B cell (primary cell): ENCODE results near the gene PHF23. TPM values are rescaled to one million over a fixed set of nuclear protein-coding genes. Genes with fewer than 3 reads are reported as not detected.

Experiments used
- ATAC-seq: fragments of 200-7000 bp; cut with Tn5 transposase; one replicate; pipeline ENCODE4 v1.10.0; 2021; ENCODE audit warnings: low read depth, mild to moderate bottlenecking, moderate number of reproducible peaks, moderate library complexity
- CTCF ChIA-PET: fragments of 350-600 bp; sonication (Branson Sonifier 250); formaldehyde crosslinking; loops from one replicate; lab custom pipeline; 2021; ENCODE audit warnings: antibody characterized with exemption, inconsistent platforms; lab: Charles Lee
- POLR2A ChIA-PET: fragments of 350-600 bp; sonication (Branson Sonifier 250); formaldehyde crosslinking; loops from one replicate; lab custom pipeline; 2021; ENCODE audit warnings: antibody characterized with exemption; lab: Charles Lee
- DNase-seq: peaks from one replicate; pipeline ENCODE4 v3.0.0; 2013
- H2AFZ ChIP-seq: 2 replicates; pipeline ENCODE4 v1.6.1; 2012; ENCODE audit warnings: mild to moderate bottlenecking, low read depth, low read length; ENCODE audit not compliant: insufficient read depth, poor library complexity, severe bottlenecking
- H3K27ac ChIP-seq, 2 donors: 1 replicate in 1 of 2; 2 replicates in 1 of 2; pipeline ENCODE4 v1.5.1; 2012 to 2013; ENCODE audit warnings: low read length in 2 of 2, mild to moderate bottlenecking in 2 of 2, moderate library complexity in 1 of 2
- H3K27me3 ChIP-seq, 4 experiments: fragments of 200-600 bp in 1 of 4; sonication (generic) in 1 of 4; replicated peaks in 1 of 4; 1 replicate in 2 of 4; 2 replicates in 2 of 4; pipeline versions ENCODE4 v1.6.1 to v1.7.0; 2013 to 2016; ENCODE audit warnings: low read length in 3 of 4, mild to moderate bottlenecking in 2 of 4, mixed read lengths in 1 of 4, moderate library complexity in 1 of 4; ENCODE audit not compliant: insufficient read depth in 4 of 4, control insufficient read depth in 3 of 4; ENCODE audit errors: control extremely low read depth in 1 of 4
- H3K36me3 ChIP-seq, 2 experiments: replicated peaks in 1 of 2; 1 replicate in 1 of 2; 2 replicates in 1 of 2; pipeline versions ENCODE4 v1.6.1 to v1.7.1; 2013; ENCODE audit warnings: low read length in 1 of 2; ENCODE audit not compliant: insufficient read depth in 2 of 2, control insufficient read depth in 1 of 2; ENCODE audit errors: control extremely low read depth in 1 of 2, extremely low read depth in 1 of 2
- H3K4me1 ChIP-seq, 2 donors: fragments of 200-600 bp in 1 of 2; sonication (generic) in 1 of 2; 1 replicate in 1 of 2; 2 replicates in 1 of 2; pipeline versions ENCODE4 v1.5.1 to v1.6.1; 2013 to 2017; ENCODE audit warnings: low read length in 2 of 2; ENCODE audit not compliant: control insufficient read depth in 2 of 2, insufficient read depth in 2 of 2
- H3K4me2 ChIP-seq: replicated peaks from 2 replicates; pipeline ENCODE3; 2012; ENCODE audit warnings: mild to moderate bottlenecking, low read depth, low read length; ENCODE audit not compliant: poor library complexity, severe bottlenecking
- H3K4me3 ChIP-seq, 5 experiments: fragments of 200-600 bp in 1 of 5; sonication (generic) in 1 of 5; 1 replicate in 3 of 5; 2 replicates in 2 of 5; pipeline versions ENCODE4 v1.5.1 to v1.7.0; 2011 to 2016; ENCODE audit warnings: low read length in 4 of 5, mild to moderate bottlenecking in 4 of 5, low read depth in 2 of 5, control low read depth in 1 of 5, moderate library complexity in 1 of 5; ENCODE audit not compliant: insufficient read depth in 1 of 5; ENCODE audit errors: control extremely low read depth in 1 of 5, extremely low read depth in 1 of 5
- H3K79me2 ChIP-seq: fragments of 200-600 bp; sonication (generic); one replicate; pipeline ENCODE4 v1.6.0; 2016; ENCODE audit warnings: low read length; ENCODE audit not compliant: control insufficient read depth, insufficient read depth
- H3K9ac ChIP-seq: fragments of 200-600 bp; sonication (generic); 2 replicates; pipeline ENCODE4 v1.6.1; 2017; ENCODE audit warnings: mild to moderate bottlenecking, low read length, moderate library complexity
- H3K9me3 ChIP-seq, 3 donors: one replicate each; pipeline versions ENCODE4 v1.6.1 to v1.7.1; 2013; ENCODE audit warnings: low read length in 2 of 3; ENCODE audit not compliant: control insufficient read depth in 2 of 3, insufficient read depth in 1 of 3; ENCODE audit errors: control extremely low read depth in 1 of 3
- H4K20me1 ChIP-seq: 2 replicates; pipeline ENCODE4 v1.6.0; 2012; ENCODE audit warnings: mild to moderate bottlenecking, low read length; ENCODE audit not compliant: insufficient read depth, control insufficient read depth, poor library complexity, severe bottlenecking
- H3K27ac Mint-ChIP-seq: one replicate; pipeline ENCODE4 v1.8.0; 2021; ENCODE audit warnings: mixed read lengths
- H3K27me3 Mint-ChIP-seq: one replicate; pipeline ENCODE4 v1.8.0; 2021; ENCODE audit warnings: mixed read lengths
- H3K4me1 Mint-ChIP-seq: one replicate; pipeline ENCODE4 v1.8.0; 2021; ENCODE audit warnings: mixed read lengths
- H3K4me3 Mint-ChIP-seq: one replicate; pipeline ENCODE4 v1.8.0; 2021; ENCODE audit warnings: mixed read lengths
- H3K9me3 Mint-ChIP-seq: one replicate; pipeline ENCODE4 v1.8.0; 2022; ENCODE audit warnings: mixed read lengths; ENCODE audit not compliant: insufficient read depth
- EZH2 ChIP-seq: IDR thresholded peaks from 2 replicates; pipeline ENCODE4 v1.6.1; 2012; ENCODE audit warnings: borderline replicate concordance, low read depth, mild to moderate bottlenecking, moderate library complexity, low read length; ENCODE audit not compliant: insufficient read depth, poor library complexity, severe bottlenecking
- WGBS: methylation state at CpG from one replicate; pipeline ENCODE4 v1.1.5; 2013; ENCODE audit warnings: missing lambda C conversion rate; ENCODE audit not compliant: insufficient coverage; 5-methylcytosine and 5-hydroxymethylcytosine counted together
- intact Hi-C: fragments of 100-400 bp; cut with micrococcal nuclease; formaldehyde crosslinking; loops from one replicate; pipeline ENCODE4 v1.10.0; 2022
- polyA plus RNA-seq: library from polyadenylated mRNA; depleted of rRNA; stranded (reverse); fragments of >200 nt; gene quantifications from 2 replicates; pipeline ENCODE4 v1.2.3, GENCODE V29; 2012
- total RNA-seq, 2 donors: library from RNA; stranded (reverse); fragments of 120-200 nt in 1 of 2; gene quantifications; 1 replicate in 1 of 2; 2 replicates in 1 of 2; pipeline versions ENCODE4 v1.2.3 to v1.2.4, GENCODE V29; 2013 to 2022
- TF ChIP-seq, protein P1 (sequence below): fragments of 200-600 bp; IDR thresholded peaks from one replicate; pipeline ENCODE4 v1.8.0; 2022; ENCODE audit warnings: antibody characterized with exemption, mild to moderate bottlenecking

Gene PHF23
- total and polyA plus RNA-seq, 2 donors (not counting 1 experiment from before 2014, with no cell fraction given), result 17.6 to 42.3 TPM

GRCh38 chr17:7208754-7209460, 30.4 kb downstream of the PHF23 start:
- ATAC-seq (no peak), DNase-seq (no peak)
- Mint-ChIP-seq H3K27ac (peak overlapping the region; percentile 3), H3K4me1 (peaks cover 31% of the 10 kb centered on the region), H3K9me3 (no peaks in the 10 kb centered on the region), H3K27me3 (peaks cover 5% of the 10 kb centered on the region), H3K4me3 (no peak overlapping the region)
- 89% methylated on average over 7 of the region's 9 CpGs for WGBS
- intact Hi-C loops, result no loop called here
- no peak overlapping the region for H3K27ac ChIP-seq
- no peak overlapping the region for H3K4me3 ChIP-seq
- H2AFZ ChIP-seq, result no peak overlapping the region
- no peaks in the 10 kb centered on the region for H3K36me3 ChIP-seq
- H4K20me1 ChIP-seq, result no peaks in the 10 kb centered on the region
- H3K9ac ChIP-seq, result no peak overlapping the region
- no peaks in the 10 kb centered on the region for H3K9me3 ChIP-seq
- H3K4me2 ChIP-seq, result no peak overlapping the region
- ChIA-PET CTCF (no interaction called here), POLR2A (no interaction called here)
- peaks cover 0 to 4% (median 0%) of the 10 kb centered on the region in 4 experiments for H3K27me3 ChIP-seq
- peaks cover 20 to 30% of the 10 kb centered on the region in 2 donors for H3K4me1 ChIP-seq
- H3K79me2 ChIP-seq, result no peaks in the 10 kb centered on the region
- TF ChIP-seq, protein P1, sequence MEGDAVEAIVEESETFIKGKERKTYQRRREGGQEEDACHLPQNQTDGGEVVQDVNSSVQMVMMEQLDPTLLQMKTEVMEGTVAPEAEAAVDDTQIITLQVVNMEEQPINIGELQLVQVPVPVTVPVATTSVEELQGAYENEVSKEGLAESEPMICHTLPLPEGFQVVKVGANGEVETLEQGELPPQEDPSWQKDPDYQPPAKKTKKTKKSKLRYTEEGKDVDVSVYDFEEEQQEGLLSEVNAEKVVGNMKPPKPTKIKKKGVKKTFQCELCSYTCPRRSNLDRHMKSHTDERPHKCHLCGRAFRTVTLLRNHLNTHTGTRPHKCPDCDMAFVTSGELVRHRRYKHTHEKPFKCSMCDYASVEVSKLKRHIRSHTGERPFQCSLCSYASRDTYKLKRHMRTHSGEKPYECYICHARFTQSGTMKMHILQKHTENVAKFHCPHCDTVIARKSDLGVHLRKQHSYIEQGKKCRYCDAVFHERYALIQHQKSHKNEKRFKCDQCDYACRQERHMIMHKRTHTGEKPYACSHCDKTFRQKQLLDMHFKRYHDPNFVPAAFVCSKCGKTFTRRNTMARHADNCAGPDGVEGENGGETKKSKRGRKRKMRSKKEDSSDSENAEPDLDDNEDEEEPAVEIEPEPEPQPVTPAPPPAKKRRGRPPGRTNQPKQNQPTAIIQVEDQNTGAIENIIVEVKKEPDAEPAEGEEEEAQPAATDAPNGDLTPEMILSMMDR, result no peak
- TF ChIP-seq EZH2, result no peak

- Histone ChIP-seq H2AFZ (no peak overlapping the region), H3K9me3 (no peaks in the 10 kb centered on the region), H3K9ac (no peak overlapping the region), H3K4me2 (no peak overlapping the region), H3K36me3 (no peaks in the 10 kb centered on the region), H3K27ac (no peak overlapping the region), H4K20me1 (no peaks in the 10 kb centered on the region), H3K4me1 (peaks cover 17 to 25% of the 10 kb centered on the region in 2 donors), H3K27me3 (peaks cover 0 to 4% (median 0%) of the 10 kb centered on the region in 4 experiments), H3K4me3 (no peak overlapping the region), H3K79me2 (no peaks in the 10 kb centered on the region)
- Mint-ChIP-seq H3K4me1 (peaks cover 28% of the 10 kb centered on the region), H3K9me3 (no peaks in the 10 kb centered on the region), H3K27ac (no peak overlapping the region), H3K4me3 (no peak overlapping the region), H3K27me3 (peaks cover 5% of the 10 kb centered on the region)
- no peak for DNase-seq
- 88% methylated on average over 18 of the region's 21 CpGs for WGBS
- TF ChIP-seq, protein P1, result no peak
- no peak for TF ChIP-seq EZH2
- no peak for ATAC-seq
- ChIA-PET POLR2A (no interaction called here), CTCF (no interaction called here)
- intact Hi-C loops, result no loop called here
These were observed 31.2 kb downstream of the PHF23 start for GRCh38 chr17:7208027-7208571.
